GM21723 (cell line): ENCODE data around the gene RTP5.

Experiments
- ATAC-seq: cut with Tn5 transposase; IDR thresholded peaks from one replicate; pipeline ENCODE4 v1.9.1; 2021; ENCODE audit warnings: mild to moderate bottlenecking, moderate library complexity; ENCODE audit not compliant: unreplicated experiment

Gene RTP5

GRCh38 chr2:241857041-241857541 lies 12.4 kb upstream of the RTP5 start:
- no peak for ATAC-seq

GRCh38 chr2:241857572-241858121 lies 11.9 kb upstream of the RTP5 start:
- no peak for ATAC-seq

GRCh38 chr2:241858206-241859016 lies 11.1 kb upstream of the RTP5 start, which contains the start of gene PDCD1:
Gene PDCD1 (minus strand): TSS chr2:241858894. CDS start chr2:241858838, 56 bp downstream.
- peak; percentile 45 for ATAC-seq

GRCh38 chr2:241859017-241859435 lies 10.5 kb upstream of the RTP5 start:
- ATAC-seq, result peak; percentile 26

- ATAC-seq, result peak; percentile 45
These were observed 9.9 kb upstream of the RTP5 start for GRCh38 chr2:241859436-241860183.

- no peak for ATAC-seq
These were observed 9.1 kb upstream of the RTP5 start for GRCh38 chr2:241860184-241861078.

GRCh38 chr2:241861264-241861663 lies 8.3 kb upstream of the RTP5 start:
- no peak for ATAC-seq

GRCh38 chr2:241862093-241862492 lies 7.4 kb upstream of the RTP5 start:
- no peak for ATAC-seq

- ATAC-seq, result no peak
These were observed 6.6 kb upstream of the RTP5 start for GRCh38 chr2:241862775-241863535.

GRCh38 chr2:241863536-241863954 lies 6.0 kb upstream of the RTP5 start:
- no peak for ATAC-seq

GRCh38 chr2:241864168-241864849 lies 5.2 kb upstream of the RTP5 start:
- ATAC-seq, result no peak

GRCh38 chr2:241864850-241865213 lies 4.7 kb upstream of the RTP5 start:
- no peak for ATAC-seq

- ATAC-seq, result no peak
These were observed 4.0 kb upstream of the RTP5 start for GRCh38 chr2:241865416-241865956.

- ATAC-seq, result no peak
These were observed 3.4 kb upstream of the RTP5 start for GRCh38 chr2:241865957-241866789.

- no peak for ATAC-seq
These were observed 2.5 kb upstream of the RTP5 start for GRCh38 chr2:241866790-241867645.

- ATAC-seq, result no peak
These were observed 1.6 kb upstream of the RTP5 start for GRCh38 chr2:241867776-241868420.

- no peak for ATAC-seq
These were observed 858 bp upstream of the RTP5 start for GRCh38 chr2:241868661-241869081.
